SH-SY5Y (cell line): Measurements from ENCODE around the gene MICAL2.

Source experiments
- GATA2 ChIP-seq: IDR thresholded peaks from 2 replicates; pipeline ENCODE4 v1.6.1; 2011; ENCODE audit warnings: mild to moderate bottlenecking, low read depth, low read length
- GATA3 ChIP-seq: IDR thresholded peaks from 2 replicates; pipeline ENCODE4 v1.6.1; 2011; ENCODE audit warnings: low read depth, mild to moderate bottlenecking, low read length, moderate library complexity

The MICAL2 gene

GRCh38 chr11:12291766-12292165 lies 181.4 kb downstream of the MICAL2 start:
- TF ChIP-seq GATA3: no peak
- no peak for TF ChIP-seq GATA2

- no peak for TF ChIP-seq GATA2
- TF ChIP-seq GATA3: no peak
These were observed 182.4 kb downstream of the MICAL2 start for GRCh38 chr11:12292766-12293165.

- TF ChIP-seq GATA2: no peak
These were observed 183.1 kb downstream of the MICAL2 start for GRCh38 chr11:12293486-12293885.

- TF ChIP-seq GATA2 (no peak), GATA3 (no peak)
These were observed 184.2 kb downstream of the MICAL2 start for GRCh38 chr11:12294613-12295012.

- no peak for TF ChIP-seq GATA3
- TF ChIP-seq GATA2: no peak
These were observed 185.6 kb downstream of the MICAL2 start for GRCh38 chr11:12295943-12296342.

- no peak for TF ChIP-seq GATA3
- no peak for TF ChIP-seq GATA2
These were observed 188.2 kb downstream of the MICAL2 start for GRCh38 chr11:12298610-12299009.

- TF ChIP-seq GATA2: no peak
- TF ChIP-seq GATA3: no peak
These were observed 191.0 kb downstream of the MICAL2 start for GRCh38 chr11:12301379-12301778.

- TF ChIP-seq GATA2 (no peak), GATA3 (no peak)
These were observed 193.2 kb downstream of the MICAL2 start for GRCh38 chr11:12303421-12304149.

GRCh38 chr11:12306830-12307229 lies 196.4 kb downstream of the MICAL2 start:
- TF ChIP-seq GATA2: no peak

GRCh38 chr11:12312132-12312531 lies 201.7 kb downstream of the MICAL2 start:
- no peak for TF ChIP-seq GATA2
- no peak for TF ChIP-seq GATA3
